Measurements from ENCODE around the gene KCND3. TPM values are rescaled to one million over a fixed set of nuclear protein-coding genes. Genes with fewer than 3 reads are reported as not detected.

The KCND3 gene
- polyA plus RNA-seq, 1 donor from 2014 or later, result 7.8 TPM

GRCh38 chr1:111762332-111762731 lies 227.1 kb downstream of the KCND3 start:
- no peaks in the 10 kb centered on the region for H4K20me1 ChIP-seq (ENCODE audit: insufficient read depth)
- no peak overlapping the region for H3K4me3 ChIP-seq (ENCODE audit: low read length)
- H3K36me3 ChIP-seq (ENCODE audit: insufficient read depth, low read length), result peaks cover 15% of the 10 kb centered on the region
- H3K79me2 ChIP-seq (replicated peaks; ENCODE audit: insufficient read depth, low read length), result peaks cover 14% of the 10 kb centered on the region
- no peak overlapping the region for H2AFZ ChIP-seq (ENCODE audit: low read depth, low read length)
- TF ChIP-seq RAD21 (conservative IDR thresholded peaks at IDR 0.05) (no peak), POLR2AphosphoS5 (IDR thresholded peaks at IDR 0.05) (no peak), EZH2 (IDR thresholded peaks at IDR 0.05; ENCODE audit: borderline replicate concordance, insufficient read depth, low read length, poor library complexity, severe bottlenecking) (no peak), MXI1 (conservative IDR thresholded peaks at IDR 0.05; ENCODE audit: poor library complexity, severe bottlenecking) (no peak), CTCF (IDR thresholded peaks at IDR 0.05; ENCODE audit: poor library complexity, severe bottlenecking) (no peak)
- no peaks in the 10 kb centered on the region for H3F3A ChIP-seq (ENCODE audit: insufficient read depth, low read length, poor library complexity, severe bottlenecking)
- H3K4me2 ChIP-seq (ENCODE audit: low read length), result no peak overlapping the region
- H3K27ac ChIP-seq (ENCODE audit: low read length), result no peak overlapping the region
- no peak overlapping the region for H3K9ac ChIP-seq (ENCODE audit: low read length)
- H3K9me2 ChIP-seq (ENCODE audit: insufficient read depth, low read length), result no peaks in the 10 kb centered on the region
- no peaks in the 10 kb centered on the region for H3K27me3 ChIP-seq (ENCODE audit: insufficient read depth, low read depth, low read length)
- H3K9me3 ChIP-seq (ENCODE audit: low read length), result no peaks in the 10 kb centered on the region

GRCh38 chr1:111761717-111762116 lies 227.8 kb downstream of the KCND3 start:
- no peak overlapping the region for H3K4me3 ChIP-seq (ENCODE audit: low read length)
- peaks cover 15% of the 10 kb centered on the region for H3K36me3 ChIP-seq (ENCODE audit: insufficient read depth, low read length)
- no peaks in the 10 kb centered on the region for H3K9me3 ChIP-seq (ENCODE audit: low read length)
- H3K79me2 ChIP-seq (replicated peaks; ENCODE audit: insufficient read depth, low read length), result peaks cover 21% of the 10 kb centered on the region
- no peaks in the 10 kb centered on the region for H3F3A ChIP-seq (ENCODE audit: insufficient read depth, low read length, poor library complexity, severe bottlenecking)
- no peak overlapping the region for H3K27ac ChIP-seq (ENCODE audit: low read length)
- no peak overlapping the region for H2AFZ ChIP-seq (ENCODE audit: low read depth, low read length)
- H3K4me2 ChIP-seq (ENCODE audit: low read length), result no peak overlapping the region
- H4K20me1 ChIP-seq (ENCODE audit: insufficient read depth), result no peaks in the 10 kb centered on the region
- no peak overlapping the region for H3K9ac ChIP-seq (ENCODE audit: low read length)
- TF ChIP-seq POLR2AphosphoS5 (IDR thresholded peaks at IDR 0.05) (no peak), TAF1 (IDR thresholded peaks at IDR 0.05; ENCODE audit: low read depth) (no peak), REST (IDR thresholded peaks at IDR 0.05; ENCODE audit: borderline replicate concordance) (no peak), SMC3 (conservative IDR thresholded peaks at IDR 0.05; ENCODE audit: poor library complexity) (no peak), CTCF (IDR thresholded peaks at IDR 0.05; ENCODE audit: poor library complexity, severe bottlenecking) (no peak), MXI1 (conservative IDR thresholded peaks at IDR 0.05; ENCODE audit: poor library complexity, severe bottlenecking) (no peak), EP300 (conservative IDR thresholded peaks at IDR 0.05; ENCODE audit: poor library complexity, severe bottlenecking) (no peak), EZH2 (IDR thresholded peaks at IDR 0.05; ENCODE audit: borderline replicate concordance, insufficient read depth, low read length, poor library complexity, severe bottlenecking) (no peak), RAD21 (conservative IDR thresholded peaks at IDR 0.05) (no peak)
- H3K9me2 ChIP-seq (ENCODE audit: insufficient read depth, low read length), result no peaks in the 10 kb centered on the region
- H3K27me3 ChIP-seq (ENCODE audit: insufficient read depth, low read depth, low read length), result no peaks in the 10 kb centered on the region
